Measurements from ENCODE around the gene NAGS.
"Not testable (repeated sequence)": the region's sequence is repeated elsewhere in the genome, so short reads cannot be mapped to it uniquely, and the experiment has no call there.

NAGS gene

GRCh38 chr17:44008205-44008909 lies 3.9 kb downstream of the NAGS start:
- no peak for DNase-seq

GRCh38 chr17:44010966-44011647 lies 6.7 kb downstream of the NAGS start:
- DNase-seq: no peak

DNA sequence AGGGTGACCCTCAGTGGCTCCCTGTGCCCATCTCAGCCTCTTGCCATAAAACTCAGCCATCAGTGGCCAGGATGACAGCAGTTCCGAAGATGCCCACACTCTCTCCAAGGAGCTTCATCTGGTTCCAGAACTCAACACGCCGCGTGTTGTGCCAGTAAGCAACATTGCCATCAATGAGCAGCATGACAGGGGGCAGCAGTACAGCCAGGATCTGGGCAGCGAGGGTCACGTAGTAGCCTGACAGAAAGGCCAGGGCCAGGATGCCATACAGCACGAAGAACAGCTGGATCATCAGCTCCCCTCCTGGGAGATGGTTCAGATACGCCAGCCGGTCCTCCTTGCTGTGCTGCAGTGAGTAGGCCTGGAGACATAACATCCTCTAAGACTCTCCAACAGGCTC lies 7.5 kb downstream of the NAGS start:
- DNase-seq: no peak

DNA sequence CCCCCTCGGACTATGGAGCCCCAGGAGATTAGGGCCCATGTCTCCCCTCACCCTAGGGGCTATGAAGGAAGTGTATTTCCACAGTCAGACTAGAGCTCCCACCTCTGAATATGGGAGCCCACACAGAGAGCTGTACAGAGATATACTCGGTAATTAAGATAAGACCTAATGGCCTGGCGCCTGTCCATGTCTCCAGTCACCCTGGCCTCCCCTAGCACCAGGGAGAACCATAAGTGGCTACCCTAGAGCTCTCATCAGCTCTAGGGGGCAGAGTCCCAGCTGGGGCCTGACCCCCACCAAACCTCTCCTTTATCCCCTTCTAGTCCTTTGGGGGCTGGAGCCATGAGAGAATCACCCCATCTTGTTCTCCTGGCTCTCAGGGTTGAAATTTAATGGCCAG lies 8.0 kb downstream of the NAGS start:
- DNase-seq: no peak

DNA sequence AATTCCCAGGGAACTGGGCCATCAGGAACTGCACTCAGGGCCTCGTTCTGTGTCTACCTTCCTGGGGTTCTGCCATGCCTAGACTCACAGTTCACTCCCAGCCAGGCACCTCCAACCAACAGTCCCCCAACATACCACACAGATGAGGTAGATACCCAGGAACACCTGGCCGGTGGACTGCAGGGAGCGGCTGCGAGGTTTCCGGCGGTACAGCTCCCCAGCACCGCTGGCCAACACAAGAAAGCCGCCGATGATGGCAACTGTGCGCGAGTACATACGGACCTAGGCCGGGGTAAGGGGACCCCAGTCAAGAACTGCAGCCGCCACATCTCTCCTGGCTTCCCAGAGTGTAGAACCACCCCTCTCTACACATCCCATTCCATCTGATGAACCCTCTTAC lies 8.5 kb downstream of the NAGS start:
- DNase-seq: no peak

DNA sequence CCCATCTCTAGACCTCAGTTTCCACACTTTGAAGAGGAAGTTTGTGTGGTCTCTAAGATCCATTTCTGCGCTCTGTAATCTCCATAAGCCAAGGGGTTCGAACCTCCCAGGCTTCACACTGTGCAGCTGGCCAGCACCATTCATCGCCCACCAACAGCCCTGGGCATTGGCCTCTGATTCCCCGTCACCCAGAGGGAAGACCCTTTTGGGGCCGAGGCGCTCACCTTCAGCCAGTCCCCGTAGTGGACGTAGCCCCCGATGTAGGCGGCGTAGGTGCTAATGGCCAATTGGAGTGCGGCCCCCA lies 9.7 kb downstream of the NAGS start:
- no peak for DNase-seq

- DNase-seq: peak; percentile 81
Observed at GRCh38 chr17:44014437-44015172, 10.2 kb downstream of the NAGS start, which contains the start of gene TMEM101. TMEM101 (minus strand) TSS chr17:44014963; CDS start chr17:44014952, 11 bp downstream.

DNA sequence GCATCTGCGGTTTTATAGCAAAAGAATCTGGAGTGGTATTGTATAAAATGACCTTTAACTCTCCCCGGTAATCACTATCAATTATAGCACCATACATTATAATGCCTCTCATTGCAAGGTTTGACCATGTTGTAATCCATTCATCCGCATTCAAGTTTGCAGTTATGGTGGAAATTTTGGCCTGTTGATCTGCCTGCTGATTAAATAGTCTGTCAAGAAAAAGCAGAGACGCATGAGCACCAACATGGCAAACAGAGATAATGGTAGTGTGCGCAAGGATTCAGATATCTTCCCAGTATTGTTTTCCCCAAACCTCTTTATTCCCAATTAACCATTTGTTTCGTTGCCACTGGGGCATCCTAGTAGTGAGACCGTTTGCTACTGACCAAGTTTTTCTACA lies 16.8 kb downstream of the NAGS start:
- not testable (repeated sequence) for DNase-seq

DNA sequence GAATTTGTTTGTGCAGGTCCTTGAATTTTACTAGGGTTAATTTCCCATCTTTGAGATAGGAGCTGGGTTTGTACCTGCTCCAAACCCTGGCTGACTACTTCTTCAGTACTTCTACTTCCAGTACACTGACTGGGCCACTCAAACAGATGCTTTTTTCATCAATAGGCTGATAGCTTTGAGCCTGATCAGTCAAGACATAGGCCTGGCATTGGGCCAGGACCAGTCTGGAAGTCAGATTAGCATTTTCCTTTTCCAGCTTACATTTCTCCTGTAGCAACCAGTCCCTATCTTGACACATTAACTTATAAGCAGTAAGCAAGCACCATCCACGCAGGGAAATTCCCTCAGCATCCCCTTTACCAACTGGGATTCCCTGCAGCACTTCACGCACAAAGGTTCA lies 17.8 kb downstream of the NAGS start:
- DNase-seq: no peak

- no peak for DNase-seq
Observed at GRCh38 chr17:44023545-44024270, 19.3 kb downstream of the NAGS start.

- DNase-seq: no peak
Observed at GRCh38 chr17:44024271-44024663, 19.8 kb downstream of the NAGS start.

GRCh38 chr17:44024853-44025252 lies 20.4 kb downstream of the NAGS start:
- no peak for DNase-seq

- no peak for DNase-seq
Observed at GRCh38 chr17:44029736-44030135, 25.3 kb downstream of the NAGS start.

DNA sequence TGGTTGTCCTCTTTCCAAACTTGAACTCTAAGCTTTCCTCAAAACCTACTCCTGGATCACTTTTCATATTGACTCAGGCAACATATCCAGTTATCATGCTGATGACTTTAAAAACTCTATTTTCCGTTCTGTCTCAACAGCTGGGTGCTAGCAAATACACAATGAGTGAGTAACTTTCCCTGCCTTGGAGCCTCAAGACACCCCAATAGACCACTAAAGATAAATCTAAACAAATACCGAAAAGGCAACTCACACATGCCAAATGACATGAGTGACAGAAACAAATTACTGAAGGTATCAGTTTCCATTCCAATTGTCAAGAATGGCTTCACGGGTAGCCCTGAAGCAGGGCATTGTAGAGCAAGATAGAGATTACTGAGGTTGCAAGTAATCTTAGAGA lies 26.1 kb downstream of the NAGS start:
- no peak for DNase-seq

GRCh38 chr17:44033861-44034408 lies 29.5 kb downstream of the NAGS start:
- DNase-seq: no peak

GRCh38 chr17:44034688-44035087 lies 30.3 kb downstream of the NAGS start:
- DNase-seq: not testable (repeated sequence)

- DNase-seq: no peak
Observed at GRCh38 chr17:44037471-44037870, 33.0 kb downstream of the NAGS start.

GRCh38 chr17:44038604-44039011 lies 34.2 kb downstream of the NAGS start:
- DNase-seq: no peak

DNA sequence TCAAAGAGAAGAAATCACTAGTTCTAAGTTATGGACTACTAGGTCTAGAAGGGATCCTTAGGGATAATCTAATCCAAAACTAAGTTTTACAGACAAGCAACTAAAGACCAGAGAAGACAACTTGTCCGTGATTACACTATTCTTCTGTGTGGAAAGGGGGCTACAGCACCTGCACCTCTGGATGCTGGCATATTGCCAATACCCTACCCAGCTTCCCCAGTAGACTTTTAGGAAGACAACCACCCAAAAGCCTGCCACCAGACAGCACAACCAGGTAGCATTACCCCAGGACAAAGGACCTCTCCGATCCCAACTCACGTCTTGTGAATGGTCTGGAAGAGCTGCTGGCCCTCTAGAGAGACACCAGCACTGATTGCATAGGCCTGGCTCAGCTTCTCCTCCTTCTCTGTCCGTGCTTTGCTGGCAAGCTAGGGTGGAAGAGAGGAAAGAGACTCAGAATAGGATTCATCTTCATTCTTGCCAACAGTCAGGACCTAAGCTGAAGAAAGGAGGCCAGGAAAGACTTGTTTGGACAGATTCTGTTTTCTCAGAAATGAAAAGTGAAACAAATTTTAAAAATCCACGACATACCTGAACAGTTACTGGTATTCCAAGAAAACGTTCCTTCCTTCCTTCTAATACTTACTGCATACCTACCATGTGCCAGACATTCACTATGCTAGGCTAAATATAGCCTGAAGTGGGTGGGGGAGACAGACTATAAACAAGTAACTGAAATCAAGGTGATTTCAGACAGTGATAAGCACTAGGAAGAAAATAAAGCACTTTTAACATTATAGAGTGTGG lies 35.6 kb downstream of the NAGS start:
- no peak for DNase-seq

DNA sequence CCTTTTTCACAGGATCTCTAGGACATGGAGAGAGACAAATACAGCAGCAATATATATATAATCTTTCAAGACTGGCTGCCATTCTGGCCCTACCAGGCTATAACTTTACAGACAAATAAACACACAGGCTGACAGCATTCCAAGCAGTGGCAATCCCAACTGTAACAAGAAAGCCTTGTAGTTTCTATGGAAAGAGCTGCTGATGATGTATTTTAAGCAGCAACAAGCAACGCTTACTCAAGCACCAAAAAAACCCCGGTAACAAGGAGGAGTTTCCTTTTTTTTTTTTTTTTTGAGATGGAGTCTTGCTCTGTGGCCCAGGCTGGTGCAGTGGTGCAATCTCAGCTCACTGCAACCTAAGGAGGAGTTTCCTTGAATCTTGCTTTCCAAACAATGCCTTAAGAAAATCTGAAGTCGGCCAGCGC lies 38.9 kb downstream of the NAGS start:
- DNase-seq: no peak

DNA sequence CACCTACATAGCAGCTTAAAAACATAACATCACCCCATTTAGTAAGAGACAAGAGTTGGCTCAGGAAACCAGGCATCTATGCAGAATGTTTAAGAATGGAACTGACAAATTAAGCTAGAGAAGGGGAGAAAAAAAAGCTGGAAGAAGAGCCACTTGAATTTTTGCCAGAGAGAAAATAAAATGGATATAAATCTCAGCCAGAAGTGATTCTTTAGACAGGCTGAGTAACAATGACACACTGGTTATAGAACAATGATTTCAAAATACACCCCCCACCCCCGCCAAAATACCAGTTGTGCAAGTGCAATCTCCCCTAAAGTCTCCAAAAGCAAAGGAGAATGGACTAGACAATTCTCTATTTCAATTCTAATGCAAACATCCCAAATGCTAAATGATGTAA lies 39.6 kb downstream of the NAGS start:
- no peak for DNase-seq

- DNase-seq: no peak
Observed at GRCh38 chr17:44045486-44045885, 41.1 kb downstream of the NAGS start.

Measured in stimulated activated CD4-positive, alpha-beta T cell treated with anti-CD3 and anti-CD28 coated beads, Interleukin-12 subunit alpha, Interleukin-12 subunit beta, amount 100 ng/mL, for 4 hours (primary cell).